OCI-LY3 (cell line): Measurements from ENCODE around the gene TRIM41.

Experiments
- EZH2phosphoT487 ChIP-seq: fragments of 200-600 bp; shearing (Covaris generic); IDR thresholded peaks from 2 replicates; pipeline ENCODE4 v1.6.1; 2018; ENCODE audit warnings: antibody characterized with exemption, mixed run types, low read depth
- TF ChIP-seq, protein P1 (sequence below): fragments of 200-600, 300-600 bp; sonication (generic); IDR thresholded peaks from 2 replicates; pipeline ENCODE4 v1.5.1; 2014; ENCODE audit warnings: antibody characterized with exemption, low read length, low read depth

DNA sequence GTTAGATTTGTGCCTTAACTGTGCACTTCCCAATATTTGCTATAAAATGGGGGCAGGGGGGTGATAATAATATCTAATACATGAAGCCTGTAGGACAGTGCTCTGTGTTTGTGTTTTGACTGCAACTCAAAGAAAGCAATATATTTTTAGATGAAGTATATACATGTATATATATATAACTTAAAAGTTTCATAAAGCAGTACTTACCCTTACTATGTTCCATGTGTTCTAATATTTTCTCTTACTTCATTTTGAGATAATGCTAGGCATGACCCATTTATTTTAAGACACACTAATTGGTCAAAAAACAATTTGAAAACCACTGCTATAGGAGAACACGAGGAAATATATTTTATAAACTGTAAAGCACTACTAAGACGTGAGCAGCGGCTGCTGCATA, 35.5 kb downstream of the TRIM41 start:
- TF ChIP-seq, protein P1, sequence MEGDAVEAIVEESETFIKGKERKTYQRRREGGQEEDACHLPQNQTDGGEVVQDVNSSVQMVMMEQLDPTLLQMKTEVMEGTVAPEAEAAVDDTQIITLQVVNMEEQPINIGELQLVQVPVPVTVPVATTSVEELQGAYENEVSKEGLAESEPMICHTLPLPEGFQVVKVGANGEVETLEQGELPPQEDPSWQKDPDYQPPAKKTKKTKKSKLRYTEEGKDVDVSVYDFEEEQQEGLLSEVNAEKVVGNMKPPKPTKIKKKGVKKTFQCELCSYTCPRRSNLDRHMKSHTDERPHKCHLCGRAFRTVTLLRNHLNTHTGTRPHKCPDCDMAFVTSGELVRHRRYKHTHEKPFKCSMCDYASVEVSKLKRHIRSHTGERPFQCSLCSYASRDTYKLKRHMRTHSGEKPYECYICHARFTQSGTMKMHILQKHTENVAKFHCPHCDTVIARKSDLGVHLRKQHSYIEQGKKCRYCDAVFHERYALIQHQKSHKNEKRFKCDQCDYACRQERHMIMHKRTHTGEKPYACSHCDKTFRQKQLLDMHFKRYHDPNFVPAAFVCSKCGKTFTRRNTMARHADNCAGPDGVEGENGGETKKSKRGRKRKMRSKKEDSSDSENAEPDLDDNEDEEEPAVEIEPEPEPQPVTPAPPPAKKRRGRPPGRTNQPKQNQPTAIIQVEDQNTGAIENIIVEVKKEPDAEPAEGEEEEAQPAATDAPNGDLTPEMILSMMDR = no peak
- no peak for TF ChIP-seq EZH2phosphoT487
